Measurements from ENCODE around the gene CEP19. TPM values are rescaled to one million over a fixed set of nuclear protein-coding genes. Genes with fewer than 3 reads are reported as not detected.

CEP19 gene, protein sequence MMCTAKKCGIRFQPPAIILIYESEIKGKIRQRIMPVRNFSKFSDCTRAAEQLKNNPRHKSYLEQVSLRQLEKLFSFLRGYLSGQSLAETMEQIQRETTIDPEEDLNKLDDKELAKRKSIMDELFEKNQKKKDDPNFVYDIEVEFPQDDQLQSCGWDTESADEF
- 2.1 to 2.9 TPM (median 2.8 TPM) in 5 replicates for total RNA-seq (2022; extraction: Qiagen RNA extraction)

DNA sequence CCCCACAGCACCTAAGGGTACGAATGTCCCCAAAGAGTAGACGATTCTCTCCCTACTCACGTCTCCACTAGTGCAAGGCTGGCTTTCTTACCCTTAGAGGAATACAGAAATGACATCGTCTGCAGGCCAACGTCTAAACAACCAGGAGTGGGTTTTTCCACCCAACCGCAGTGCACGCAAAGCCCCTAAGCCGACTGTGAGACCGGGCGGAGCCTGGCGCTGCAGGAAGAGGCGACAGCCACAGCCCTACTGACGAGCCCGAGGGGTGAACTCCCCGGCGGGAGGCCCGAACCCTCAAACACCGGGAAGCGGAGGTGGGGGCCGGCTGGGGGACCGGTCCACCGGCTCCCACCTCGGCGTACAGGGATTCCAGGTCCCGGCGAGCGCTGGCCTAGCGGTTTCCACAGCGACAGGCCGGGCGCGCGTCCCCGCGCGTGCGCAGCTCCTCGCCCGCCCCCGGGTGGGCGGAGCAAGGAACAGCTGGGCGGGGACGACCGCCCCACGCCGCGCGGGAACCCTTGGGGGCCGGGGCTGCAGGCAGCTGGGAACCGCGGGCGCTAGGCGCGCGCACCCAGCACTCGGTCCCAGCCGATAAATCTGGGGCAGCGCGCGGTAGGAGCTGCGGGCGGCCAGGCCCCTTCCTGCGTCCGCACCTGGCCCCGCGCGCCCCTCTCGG lies at the start of gene CEP19, which contains the start of gene PIGX:
Gene CEP19, minus strand, starts transcription at position 413 of the 676 bp plus-strand sequence. CDS start 3,593 bp downstream, outside the sequence.
Gene PIGX, plus strand, starts transcription at position 540 of the 676 bp plus-strand sequence.

DNA sequence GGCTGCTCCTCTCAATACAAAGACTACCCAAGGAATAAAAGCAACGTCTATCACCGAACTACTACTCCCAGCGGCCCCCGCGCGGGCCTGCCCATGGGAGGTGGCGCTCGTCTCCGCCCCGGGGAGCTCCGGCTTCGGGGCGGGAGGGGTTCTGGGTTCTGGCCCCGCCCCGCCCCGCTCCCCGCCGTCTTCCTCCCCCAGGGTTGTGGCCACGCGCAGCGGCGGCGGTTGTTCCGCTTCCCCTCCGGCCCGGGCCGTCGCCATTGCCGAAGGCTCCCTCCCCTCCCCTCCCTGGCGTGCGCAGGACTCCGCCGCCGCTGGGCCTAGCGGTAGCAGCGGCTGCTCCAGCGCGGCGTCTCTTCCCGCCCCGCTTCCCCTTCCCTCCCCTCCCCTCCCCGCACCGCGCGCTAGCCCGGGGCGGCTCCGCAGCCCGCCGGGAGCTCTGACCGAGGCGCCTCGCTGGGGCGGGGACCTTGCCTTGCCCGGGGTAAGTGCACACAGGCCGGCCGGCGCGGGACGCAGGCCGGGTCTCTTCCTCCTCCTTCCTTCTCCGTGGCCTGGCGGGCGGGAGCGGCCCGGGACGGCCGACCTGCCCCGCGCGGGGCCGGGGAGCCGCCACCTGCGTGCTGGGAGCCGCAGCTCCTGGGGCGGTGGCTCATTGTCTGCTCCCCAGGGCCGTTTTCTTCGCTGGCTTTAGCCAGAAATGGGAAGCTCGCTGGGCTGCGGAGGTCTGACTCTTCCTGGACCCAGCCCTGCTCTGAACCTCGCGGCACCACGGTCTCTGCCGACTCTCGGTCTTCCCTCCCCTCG lies 27.8 kb upstream of the CEP19 start, which contains the start of gene PAK2:
Gene PAK2, plus strand, starts transcription at position 187 of the 810 bp plus-strand sequence. CDS start 42,790 bp downstream, outside the sequence.

Other genes with a start within 250 kb of the CEP19 start
- 3.7 to 5.0 TPM (median 4.6 TPM) in 5 replicates for gene RNF168, start 208.5 kb downstream of the CEP19 start, total RNA-seq (2022; extraction: Qiagen RNA extraction)
- not detected in 5 replicates for gene SMCO1, start 196.9 kb downstream of the CEP19 start, total RNA-seq (2022; extraction: Qiagen RNA extraction)
- 8.9 to 11.7 TPM (median 10.2 TPM) in 5 replicates for gene WDR53, start 143.7 kb downstream of the CEP19 start, total RNA-seq (2022; extraction: Qiagen RNA extraction)
- 6.3 to 8.8 TPM (median 7.7 TPM) in 5 replicates for gene FBXO45, start 143.6 kb downstream of the CEP19 start, total RNA-seq (2022; extraction: Qiagen RNA extraction)
- 0.03 to 0.04 TPM (median 0.04 TPM) in 3 of 5 replicates, not detected in the others for gene NRROS, start 72.6 kb downstream of the CEP19 start, total RNA-seq (2022; extraction: Qiagen RNA extraction)
- gene PIGX, start 127 bp upstream of the CEP19 start, total RNA-seq (2022; extraction: Qiagen RNA extraction) = 28.1 to 31.6 TPM (median 31.2 TPM) in 5 replicates
- gene PAK2, start 27.6 kb upstream of the CEP19 start, total RNA-seq (2022; extraction: Qiagen RNA extraction) = 31.1 to 45.8 TPM (median 43.1 TPM) in 5 replicates
- 5.4 to 8.9 TPM (median 7.0 TPM) in 5 replicates for gene SENP5, start 155.7 kb upstream of the CEP19 start, total RNA-seq (2022; extraction: Qiagen RNA extraction)
- 44.8 to 47.4 TPM (median 45.7 TPM) in 5 replicates for gene NCBP2, start 230.3 kb upstream of the CEP19 start, total RNA-seq (2022; extraction: Qiagen RNA extraction)